Esophagus mucosa (tissue), 1 donor: ENCODE measurements around the gene TAOK1. TPM values are rescaled to one million over a fixed set of nuclear protein-coding genes. Genes with fewer than 3 reads are reported as not detected.
"Not testable (repeated sequence)": the region's sequence is repeated elsewhere in the genome, so short reads cannot be mapped to it uniquely, and the experiment has no call there.

ENCODE experiments used
- ATAC-seq: fragments of 200-7000 bp; cut with Tn5 transposase; one replicate; pipeline ENCODE4 v1.9.1; 2020
- total RNA-seq: library from RNA; stranded (reverse); gene quantifications from one replicate; pipeline ENCODE4 v1.2.4, GENCODE V29; 2023
- donor health status: DM: yes; HTN: yes; CAD: no.

The TAOK1 gene
- total RNA-seq, 1 donor from 2014 or later: 33.8 TPM

- no peak for ATAC-seq
Measured at GRCh38 chr17:29549177-29549923, 159.2 kb downstream of the TAOK1 start.

- no peak for ATAC-seq
Measured at GRCh38 chr17:29555840-29556239, 165.7 kb downstream of the TAOK1 start.

GRCh38 chr17:29557085-29557738 is 167.0 kb downstream of the TAOK1 start:
- no peak for ATAC-seq

- no peak for ATAC-seq
Measured at GRCh38 chr17:29557739-29558116, 167.6 kb downstream of the TAOK1 start.

- ATAC-seq: not testable (repeated sequence)
Measured at GRCh38 chr17:29558139-29558538, 168.0 kb downstream of the TAOK1 start.

GRCh38 chr17:29559640-29560039 is 169.5 kb downstream of the TAOK1 start:
- ATAC-seq: no peak

- ATAC-seq: no peak
Measured at GRCh38 chr17:29560316-29560715, 170.2 kb downstream of the TAOK1 start.

- no peak for ATAC-seq
Measured at GRCh38 chr17:29561554-29562517, 171.7 kb downstream of the TAOK1 start.

GRCh38 chr17:29562615-29563014 is 172.5 kb downstream of the TAOK1 start:
- no peak for ATAC-seq

GRCh38 chr17:29563816-29564215 is 173.7 kb downstream of the TAOK1 start:
- no peak for ATAC-seq

GRCh38 chr17:29565643-29566472 is 175.7 kb downstream of the TAOK1 start:
- ATAC-seq: peak; percentile 29

GRCh38 chr17:29566473-29567303 is 176.5 kb downstream of the TAOK1 start, which contains the start of gene ABHD15:
Gene ABHD15 (minus strand): TSS chr17:29567037. CDS start chr17:29566966, 71 bp downstream.
- peak; percentile 43 for ATAC-seq

- peak; percentile 2 for ATAC-seq
Measured at GRCh38 chr17:29567304-29567553, 177.1 kb downstream of the TAOK1 start.

GRCh38 chr17:29567554-29568330 is 177.6 kb downstream of the TAOK1 start:
- ATAC-seq: peak; percentile 45

- ATAC-seq: peak; percentile 62
Measured at GRCh38 chr17:29568331-29569244, 178.4 kb downstream of the TAOK1 start, which contains the start of gene TP53I13. Gene TP53I13 (plus strand): TSS chr17:29568701. CDS start chr17:29568759, 58 bp downstream.

GRCh38 chr17:29569245-29569950 is 179.2 kb downstream of the TAOK1 start:
- ATAC-seq: peak; percentile 23

- no peak for ATAC-seq
Measured at GRCh38 chr17:29570521-29570920, 180.4 kb downstream of the TAOK1 start.

- ATAC-seq: no peak
Measured at GRCh38 chr17:29571486-29571882, 181.3 kb downstream of the TAOK1 start.
